SKM-1 treated with dmso at 0.1 percent for 144 hours (cell line): Measurements from ENCODE around the gene ARAF.

Experiments used
- DNase-seq: peaks from one replicate; lab custom pipeline; 2025; ENCODE audit not compliant: unreplicated experiment; lab: John Stamatoyannopoulos, UW

ARAF gene

GRCh38 chrX:47563801-47564315 is 2.9 kb downstream of the ARAF start:
- no peak for DNase-seq

DNA sequence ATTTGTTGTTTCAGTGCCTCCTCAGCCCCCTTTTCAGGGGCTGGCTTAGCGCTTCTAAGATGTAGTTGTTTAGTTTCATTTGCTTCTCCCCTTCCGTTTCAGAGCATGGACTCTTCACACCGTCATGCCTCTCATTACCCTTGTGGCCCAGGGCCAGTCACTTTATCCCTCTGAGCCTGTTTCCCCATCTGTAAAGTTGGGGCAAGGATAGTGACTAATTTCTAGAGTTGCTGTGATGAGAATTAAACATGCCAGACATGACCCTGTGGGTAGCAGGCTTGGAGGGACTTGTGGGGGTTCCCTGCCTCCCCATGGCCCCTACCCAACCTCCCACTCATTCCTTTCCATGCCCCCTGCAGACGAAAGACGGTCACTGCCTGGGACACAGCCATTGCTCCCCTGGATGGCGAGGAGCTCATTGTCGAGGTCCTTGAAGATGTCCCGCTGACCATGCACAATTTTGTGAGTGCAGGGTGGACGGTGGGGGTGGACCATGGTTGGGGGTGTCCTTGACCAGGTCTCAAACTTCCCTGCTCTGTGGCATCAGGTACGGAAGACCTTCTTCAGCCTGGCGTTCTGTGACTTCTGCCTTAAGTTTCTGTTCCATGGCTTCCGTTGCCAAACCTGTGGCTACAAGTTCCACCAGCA is 3.6 kb downstream of the ARAF start:
- no peak for DNase-seq

- DNase-seq, result no peak
These were observed 5.8 kb downstream of the ARAF start for GRCh38 chrX:47566841-47567240.

DNA sequence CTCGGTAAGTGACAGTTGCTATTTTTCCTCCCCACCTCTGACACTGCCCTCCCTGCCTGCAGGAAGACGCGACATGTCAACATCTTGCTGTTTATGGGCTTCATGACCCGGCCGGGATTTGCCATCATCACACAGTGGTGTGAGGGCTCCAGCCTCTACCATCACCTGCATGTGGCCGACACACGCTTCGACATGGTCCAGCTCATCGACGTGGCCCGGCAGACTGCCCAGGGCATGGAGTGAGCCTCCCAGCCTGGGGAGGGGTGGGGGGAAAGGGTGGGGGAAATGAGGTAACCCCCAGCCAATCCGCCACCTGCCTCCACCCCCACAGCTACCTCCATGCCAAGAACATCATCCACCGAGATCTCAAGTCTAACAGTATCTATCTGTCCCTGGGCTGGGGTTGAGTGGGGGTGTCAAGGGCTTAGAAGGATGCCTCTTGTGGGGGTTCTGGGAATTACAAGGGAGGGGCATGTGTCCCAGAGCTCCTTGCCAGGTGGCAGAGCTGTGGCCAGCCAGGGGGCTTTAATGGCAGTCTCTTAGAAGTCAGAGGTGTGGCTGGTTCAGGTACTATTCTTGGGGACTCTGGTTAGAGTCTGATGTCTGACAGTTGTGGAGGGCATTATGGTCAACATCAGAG is 7.8 kb downstream of the ARAF start:
- no peak for DNase-seq

DNA sequence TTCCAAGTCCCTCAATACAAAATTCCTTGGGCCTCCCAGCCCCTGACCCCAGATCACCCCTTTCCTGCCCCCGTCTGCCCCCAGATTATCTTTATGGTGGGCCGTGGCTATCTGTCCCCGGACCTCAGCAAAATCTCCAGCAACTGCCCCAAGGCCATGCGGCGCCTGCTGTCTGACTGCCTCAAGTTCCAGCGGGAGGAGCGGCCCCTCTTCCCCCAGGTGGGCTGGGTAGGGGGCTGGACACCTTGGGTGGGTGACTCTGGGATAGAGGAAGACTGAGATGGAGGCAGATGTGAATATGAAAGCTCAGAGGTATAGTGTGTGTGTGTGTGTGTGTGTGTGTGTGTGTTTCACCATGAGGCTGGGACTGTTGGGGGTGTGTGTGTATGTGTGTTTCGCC is 9.8 kb downstream of the ARAF start:
- DNase-seq, result no peak

DNA sequence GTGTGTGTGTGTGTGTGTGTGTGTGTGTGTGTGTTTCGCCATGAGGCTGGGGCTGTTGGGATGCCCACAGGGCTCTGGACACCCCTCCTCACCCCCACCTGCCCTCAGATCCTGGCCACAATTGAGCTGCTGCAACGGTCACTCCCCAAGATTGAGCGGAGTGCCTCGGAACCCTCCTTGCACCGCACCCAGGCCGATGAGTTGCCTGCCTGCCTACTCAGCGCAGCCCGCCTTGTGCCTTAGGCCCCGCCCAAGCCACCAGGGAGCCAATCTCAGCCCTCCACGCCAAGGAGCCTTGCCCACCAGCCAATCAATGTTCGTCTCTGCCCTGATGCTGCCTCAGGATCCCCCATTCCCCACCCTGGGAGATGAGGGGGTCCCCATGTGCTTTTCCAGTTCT is 10.2 kb downstream of the ARAF start:
- no peak for DNase-seq

DNA sequence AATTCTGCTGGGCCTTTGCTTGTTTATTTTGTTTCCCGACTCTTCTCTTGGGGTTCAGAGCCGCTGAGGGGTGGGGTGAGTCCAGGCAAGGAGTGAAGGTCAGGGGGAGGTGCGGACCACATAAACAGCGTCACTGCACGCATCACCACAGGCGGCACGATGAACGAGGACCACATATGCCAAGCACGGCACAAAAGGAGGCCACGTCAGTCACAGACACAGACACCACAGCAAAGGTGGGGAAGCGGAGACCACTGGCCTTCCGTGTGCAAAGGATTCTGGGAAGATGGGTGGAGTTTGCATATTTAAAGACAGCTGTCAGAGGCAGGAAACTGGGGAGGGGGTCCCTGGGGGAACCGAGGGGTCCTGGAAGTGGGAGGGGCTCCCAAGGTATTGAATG is 10.9 kb downstream of the ARAF start:
- DNase-seq, result no peak

DNA sequence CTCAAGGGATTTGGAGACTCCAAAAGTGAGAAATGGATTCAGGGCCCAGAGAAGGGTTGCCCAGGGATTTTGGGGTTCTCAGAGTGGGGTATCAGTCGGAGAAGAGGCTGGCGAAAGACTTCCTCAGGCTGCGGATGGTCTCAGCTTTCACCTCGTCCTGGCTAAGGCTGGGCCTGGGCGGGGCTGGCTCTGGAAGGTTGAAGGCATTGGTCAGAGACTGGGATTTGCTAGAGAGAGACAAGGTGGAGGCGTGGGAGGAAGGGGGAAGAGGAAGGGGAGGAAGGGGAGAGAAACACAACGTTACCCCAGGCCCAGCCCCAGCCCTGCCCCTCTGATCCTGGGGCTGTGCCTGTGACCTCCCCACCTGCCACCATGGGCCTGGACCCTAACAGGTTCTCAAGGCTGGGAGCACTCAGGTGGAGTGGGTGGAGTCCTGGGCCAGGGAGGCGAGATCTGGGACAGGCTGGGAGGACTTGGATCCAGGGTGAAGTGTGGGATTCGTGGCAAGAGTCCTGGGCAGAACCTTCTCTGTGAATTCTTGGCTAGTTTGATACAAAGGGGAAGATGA is 11.9 kb downstream of the ARAF start:
- no peak for DNase-seq

DNA sequence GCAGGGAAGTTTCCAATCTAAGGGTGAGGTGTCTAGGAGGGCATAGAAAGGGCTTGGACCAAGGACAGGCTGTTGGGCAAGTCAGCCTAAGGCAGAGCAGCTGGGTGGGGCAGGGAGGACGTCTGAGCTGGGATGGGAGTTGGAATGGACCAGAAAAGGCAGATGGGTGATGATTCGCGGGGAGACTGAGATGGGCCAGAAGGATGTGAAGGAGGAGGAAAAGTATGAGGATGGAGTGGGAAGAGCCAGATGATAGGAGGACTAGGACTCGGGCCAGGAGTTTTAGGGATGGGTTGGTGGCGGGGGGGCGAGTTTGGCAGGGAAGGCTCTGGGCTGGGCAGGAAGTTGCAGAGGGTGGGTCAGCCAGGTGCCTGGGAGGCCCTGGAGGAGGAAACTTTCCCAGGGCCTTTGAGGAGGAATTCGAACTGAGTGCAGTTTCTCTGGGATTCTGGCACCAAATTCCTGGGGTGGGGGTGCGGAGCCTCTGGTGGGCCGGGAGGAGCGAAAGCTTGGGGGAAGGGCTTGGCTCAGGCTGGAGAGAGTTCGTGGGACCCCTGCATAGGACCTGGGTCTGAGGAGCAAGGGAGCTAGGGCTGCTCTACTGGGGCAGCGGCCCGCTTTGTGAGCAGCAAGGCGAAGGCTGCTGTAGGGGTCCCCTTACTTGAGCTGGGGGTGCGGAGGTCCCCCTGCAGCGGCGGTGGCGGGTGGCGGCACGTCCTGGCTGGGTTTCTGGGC is 12.5 kb downstream of the ARAF start:
- DNase-seq, result no peak

- DNase-seq, result no peak
These were observed 13.1 kb downstream of the ARAF start for GRCh38 chrX:47574076-47574546.

DNA sequence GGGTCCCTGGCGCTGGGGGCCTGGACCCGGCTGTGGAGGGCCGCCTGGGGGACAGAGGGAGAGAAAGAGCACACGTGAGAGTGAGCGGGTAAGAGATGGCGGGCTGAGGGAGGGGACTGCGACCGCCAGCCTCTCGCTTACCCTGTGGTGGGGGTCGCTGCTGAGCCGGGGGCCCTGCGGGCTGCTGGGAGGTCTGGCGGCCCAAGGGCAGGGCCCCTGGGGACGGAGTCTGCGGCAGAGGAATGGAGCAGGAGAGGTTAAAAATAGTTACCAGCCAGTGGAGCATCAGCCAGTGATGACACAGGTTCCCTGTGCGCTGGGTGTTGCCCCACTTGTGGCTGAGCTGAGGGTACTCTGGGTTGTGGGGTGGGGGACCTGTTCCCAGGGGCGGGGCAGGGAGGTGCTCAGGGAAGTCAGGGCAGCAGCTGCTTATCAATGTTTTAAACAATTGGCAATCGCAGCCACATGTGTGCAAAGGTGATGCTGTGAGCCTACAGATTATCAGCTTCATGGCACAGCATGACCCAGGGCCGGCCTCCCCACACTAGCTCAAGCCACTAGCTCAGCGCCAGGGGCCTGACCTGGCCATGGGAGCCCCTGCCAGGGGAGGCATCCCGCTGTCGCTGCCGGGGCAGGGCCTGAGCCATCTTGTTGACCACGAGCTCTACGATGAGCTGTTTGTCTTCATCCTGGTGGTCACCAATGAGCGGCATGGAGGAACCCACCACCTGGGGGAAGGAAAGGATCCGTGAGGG is 13.7 kb downstream of the ARAF start:
- no peak for DNase-seq

- no peak for DNase-seq
These were observed 15.3 kb downstream of the ARAF start for GRCh38 chrX:47576021-47576898.

DNA sequence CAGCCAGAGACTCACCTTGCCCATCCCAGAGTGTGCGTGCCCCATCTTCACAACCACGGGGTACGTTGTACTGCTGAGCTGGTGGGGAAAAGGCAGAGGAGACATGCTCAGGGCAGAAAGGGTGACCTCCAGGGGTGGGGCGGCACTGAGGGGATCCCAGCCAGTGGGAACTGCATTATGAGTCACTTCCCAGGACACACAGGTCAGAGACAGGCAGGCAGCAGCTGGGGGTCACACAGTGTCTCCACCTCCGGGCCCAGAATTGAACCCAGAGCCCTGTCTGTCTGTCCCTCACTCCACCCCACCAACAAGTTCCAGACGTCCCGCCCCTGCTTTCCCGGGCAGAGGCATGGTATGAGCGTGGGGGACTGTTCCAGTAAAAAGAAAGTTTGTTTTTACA is 16.4 kb downstream of the ARAF start:
- DNase-seq, result no peak

DNA sequence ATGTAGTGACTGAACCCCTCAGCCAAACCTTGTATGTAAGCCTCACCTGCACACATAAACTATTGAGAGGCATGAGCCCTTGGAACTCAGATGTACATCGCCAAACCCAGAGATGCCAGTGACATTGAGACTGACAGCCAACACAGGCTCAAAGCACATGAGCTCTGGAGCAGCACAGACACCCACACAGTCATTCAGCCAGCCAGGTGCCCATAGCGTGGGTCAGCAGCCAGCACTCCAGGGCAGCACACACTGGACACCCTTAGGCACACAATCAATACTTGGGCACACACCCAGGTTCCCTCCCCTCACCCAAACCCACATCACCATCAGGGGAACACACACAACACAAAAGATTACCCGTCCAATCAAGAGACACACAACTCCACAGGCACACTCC is 16.9 kb downstream of the ARAF start:
- DNase-seq, result no peak

GRCh38 chrX:47578692-47579091 is 17.7 kb downstream of the ARAF start:
- DNase-seq, result no peak

- DNase-seq, result peak; percentile 69
These were observed 18.5 kb downstream of the ARAF start for GRCh38 chrX:47579537-47579936.

DNA sequence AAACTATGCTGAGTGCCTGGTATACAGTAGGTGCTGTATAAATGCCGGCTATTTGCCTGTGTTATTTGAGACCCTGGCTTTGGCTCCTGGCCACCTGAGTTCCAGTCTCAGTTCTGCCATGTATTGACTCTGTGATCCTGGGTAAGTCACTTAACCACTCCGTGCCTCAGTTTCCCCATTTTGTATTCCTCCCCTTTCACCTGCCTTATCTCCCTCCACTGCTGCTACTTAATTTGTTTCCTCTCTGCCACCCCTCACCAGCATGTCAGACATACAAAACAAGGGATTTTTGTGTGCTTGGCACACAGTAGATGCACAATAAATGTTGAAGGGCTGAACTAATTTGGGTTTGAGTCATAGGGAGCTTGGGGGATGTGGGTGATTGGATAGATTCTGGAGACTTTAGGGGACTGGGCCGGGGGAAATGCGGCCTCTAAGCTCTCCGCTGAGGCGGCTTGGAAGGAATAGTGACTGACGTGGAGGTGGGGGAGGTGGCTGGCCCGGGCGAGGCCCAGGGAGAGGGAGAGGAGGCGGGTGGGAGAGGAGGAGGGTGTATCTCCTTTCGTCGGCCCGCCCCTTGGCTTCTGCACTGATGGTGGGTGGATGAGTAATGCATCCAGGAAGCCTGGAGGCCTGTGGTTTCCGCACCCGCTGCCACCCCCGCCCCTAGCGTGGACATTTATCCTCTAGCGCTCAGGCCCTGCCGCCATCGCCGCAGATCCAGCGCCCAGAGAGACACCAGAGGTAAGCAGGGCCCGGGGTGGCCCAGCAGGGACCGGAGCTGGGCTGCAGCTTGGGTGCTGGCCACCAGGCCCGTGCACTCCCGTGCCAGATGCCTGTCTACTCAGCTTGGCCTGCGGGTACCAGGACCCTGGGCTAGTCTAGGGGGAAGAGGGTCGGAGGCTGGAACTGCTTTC is 21.0 kb downstream of the ARAF start, which contains the start of gene TIMP1:
Gene TIMP1, plus strand, starts transcription at position 706 of the 917 bp plus-strand sequence. CDS start 980 bp downstream, outside the sequence.
- peak; percentile 83 for DNase-seq

- no peak for DNase-seq
These were observed 22.3 kb downstream of the ARAF start for GRCh38 chrX:47583240-47583861.
